Measurements from ENCODE around the gene PRKACA.

DNA sequence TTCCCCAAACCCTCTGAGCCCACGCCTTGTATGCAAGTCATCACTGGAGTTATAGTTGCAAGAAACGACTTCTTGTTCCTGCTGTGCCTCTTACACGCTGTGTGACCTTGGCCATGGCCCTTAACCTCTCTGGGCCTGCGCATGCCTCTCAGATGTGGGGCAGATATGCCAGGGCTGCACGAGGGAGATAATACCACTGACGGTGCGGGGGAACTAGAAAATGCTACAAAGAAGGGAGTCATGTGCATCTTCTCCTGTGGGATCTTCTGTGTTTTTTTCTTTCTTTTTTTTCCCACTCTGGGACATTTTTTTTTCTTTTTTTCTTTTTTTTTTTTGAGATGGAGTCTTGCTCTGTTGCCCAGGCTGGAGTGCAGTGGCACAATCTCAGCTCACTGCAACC is 22.7 kb downstream of the PRKACA start:
- TF ChIP-seq POLR2A (IDR thresholded peaks at IDR 0.05; ENCODE audit: low read length) (no peak), GATA1 (IDR thresholded peaks at IDR 0.05; ENCODE audit: low read depth, low read length) (no peak)

Measured in erythroblast (primary cell).